SJCRH30 (cell line): ENCODE measurements around the gene KIAA1671. TPM values are rescaled to one million over a fixed set of nuclear protein-coding genes. Genes with fewer than 3 reads are reported as not detected.
A peak's percentile ranks its signal among the peaks of the same experiment; 100 is the strongest.
"Not testable (repeated sequence)": the region's sequence is repeated elsewhere in the genome, so short reads cannot be mapped to it uniquely, and the experiment has no call there.

Experiments
- DNase-seq, 2 experiments: peaks; one replicate each; pipeline ENCODE4 v3.0.0-alpha.2; 2015 to 2020
- H3K27ac ChIP-seq: fragments of 250-450 bp; sonication (Bioruptor Pico); 2 replicates; pipeline ENCODE4 v1.5.1; 2020; ENCODE audit warnings: mild to moderate bottlenecking, moderate library complexity
- H3K27me3 ChIP-seq: fragments of 250-450 bp; sonication (Bioruptor Pico); 2 replicates; pipeline ENCODE4 v1.5.1; 2020; ENCODE audit warnings: mild to moderate bottlenecking, moderate library complexity
- H3K36me3 ChIP-seq: fragments of 250-450 bp; sonication (Bioruptor Pico); 2 replicates; pipeline ENCODE4 v1.5.1; 2020; ENCODE audit warnings: mild to moderate bottlenecking, moderate library complexity
- H3K4me1 ChIP-seq: fragments of 250-450 bp; sonication (Bioruptor Pico); 2 replicates; pipeline ENCODE4 v1.5.1; 2020; ENCODE audit warnings: mild to moderate bottlenecking, moderate library complexity
- H3K4me3 ChIP-seq: fragments of 250-450 bp; sonication (Bioruptor Pico); 2 replicates; pipeline ENCODE4 v1.5.1; 2020; ENCODE audit warnings: mild to moderate bottlenecking, moderate library complexity
- H3K9me3 ChIP-seq: fragments of 250-450 bp; sonication (Bioruptor Pico); replicated peaks from 2 replicates; pipeline ENCODE4 v1.5.1; 2020; ENCODE audit warnings: mild to moderate bottlenecking, moderate library complexity
- total RNA-seq: library from RNA; depleted of rRNA; stranded (reverse); fragments of >200 nt; shearing (Covaris generic); gene quantifications from 2 replicates; pipeline ENCODE4 v1.2.3, GENCODE V29; 2014

The KIAA1671 gene
- total RNA-seq, 1 experiment from 2014 or later = 19.7 TPM

DNA sequence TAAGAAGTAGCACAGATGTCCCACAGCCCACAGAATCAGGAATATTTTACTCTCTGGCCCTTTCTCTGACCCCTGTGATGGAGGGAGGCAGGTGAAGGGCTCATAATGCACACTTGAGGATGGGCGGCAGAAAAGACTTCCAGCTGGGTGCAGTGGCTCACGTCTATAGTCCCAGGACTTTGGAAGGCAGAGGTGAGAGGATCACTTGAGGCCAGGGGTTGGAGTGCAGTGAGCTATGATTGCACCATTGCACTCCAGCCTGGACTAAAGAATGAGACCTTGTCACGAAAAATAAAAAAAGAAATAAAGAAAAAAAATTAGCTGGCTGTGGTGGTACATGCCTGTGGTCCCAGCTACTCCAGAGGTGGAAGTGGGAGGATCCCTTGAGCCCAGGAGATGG is 233.6 kb downstream of the KIAA1671 start:
- H3K36me3 ChIP-seq = peaks cover 45% of the 10 kb centered on the region
- H3K4me3 ChIP-seq = no peak overlapping the region
- H3K9me3 ChIP-seq = no peaks in the 10 kb centered on the region
- no peak overlapping the region for H3K27ac ChIP-seq
- H3K4me1 ChIP-seq = no peaks in the 10 kb centered on the region
- H3K27me3 ChIP-seq = no peaks in the 10 kb centered on the region
- peak in 1 of 2 experiments; percentile 62 for DNase-seq

DNA sequence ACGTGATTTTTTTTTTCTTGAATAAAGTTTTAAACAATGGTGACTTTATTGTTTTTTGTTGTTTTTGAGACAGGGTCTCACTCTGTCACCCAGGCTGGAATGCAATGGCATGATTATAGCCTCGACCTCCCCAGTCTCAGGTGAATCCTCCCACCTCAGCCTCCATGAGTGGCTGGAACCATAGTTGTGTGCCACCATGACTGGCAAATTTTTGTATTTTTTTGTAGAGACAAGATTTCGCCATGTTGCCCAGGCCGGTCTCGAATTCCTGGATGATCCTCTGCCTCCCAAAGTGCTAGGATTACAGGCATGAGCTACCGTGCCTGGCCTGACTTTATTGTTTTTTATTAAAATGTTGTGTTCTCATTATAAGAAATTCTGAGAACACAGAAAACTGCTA is 235.0 kb downstream of the KIAA1671 start:
- Histone ChIP-seq H3K4me3 (no peak overlapping the region), H3K9me3 (no peaks in the 10 kb centered on the region), H3K36me3 (peaks cover 43% of the 10 kb centered on the region), H3K27ac (no peak overlapping the region), H3K4me1 (no peaks in the 10 kb centered on the region), H3K27me3 (no peaks in the 10 kb centered on the region)
- no peak for DNase-seq

DNA sequence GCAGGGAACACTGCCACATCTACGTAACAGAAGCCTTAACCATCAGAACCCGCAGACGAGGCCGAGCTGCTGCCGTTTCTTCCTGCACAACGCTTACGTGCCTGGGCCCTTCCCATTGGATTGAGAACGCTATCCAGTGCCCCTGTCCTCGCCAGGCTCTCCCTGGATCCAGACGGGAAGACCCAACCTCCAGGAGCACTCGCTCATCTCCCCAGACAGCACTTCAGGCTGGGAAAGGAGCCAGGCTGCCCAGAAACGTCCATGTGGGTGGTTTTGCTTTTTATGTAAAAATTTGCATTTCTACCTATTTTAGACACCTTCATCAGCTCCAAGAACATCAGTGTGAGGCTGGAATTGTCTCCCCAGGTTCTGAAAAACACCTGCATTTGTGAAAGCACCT is 239.9 kb downstream of the KIAA1671 start:
- Histone ChIP-seq H3K4me1 (no peaks in the 10 kb centered on the region), H3K4me3 (no peak overlapping the region), H3K27me3 (no peaks in the 10 kb centered on the region), H3K36me3 (peaks cover 33% of the 10 kb centered on the region), H3K27ac (no peak overlapping the region), H3K9me3 (no peaks in the 10 kb centered on the region)
- DNase-seq = no peak

DNA sequence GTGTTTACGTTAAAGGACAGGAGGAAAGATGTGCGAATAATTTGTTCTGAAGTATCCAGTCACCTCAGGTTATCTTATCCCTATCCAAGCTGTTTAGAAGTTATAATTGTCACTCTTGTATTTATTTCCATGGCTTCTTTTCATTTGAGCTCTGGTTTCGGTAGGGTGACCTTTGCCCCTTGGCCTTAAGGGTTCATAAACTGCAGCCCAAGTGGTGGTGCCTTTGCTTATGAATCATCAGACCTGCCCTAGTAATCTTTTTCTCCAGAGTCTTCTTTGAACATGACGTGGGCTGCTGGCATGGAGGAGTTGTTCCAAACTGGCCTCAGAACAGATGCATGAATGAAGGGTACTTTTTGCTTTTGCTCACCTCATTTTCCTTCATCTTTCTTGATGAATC is 240.6 kb downstream of the KIAA1671 start:
- Histone ChIP-seq H3K4me3 (no peak overlapping the region), H3K36me3 (peaks cover 30% of the 10 kb centered on the region)

DNA sequence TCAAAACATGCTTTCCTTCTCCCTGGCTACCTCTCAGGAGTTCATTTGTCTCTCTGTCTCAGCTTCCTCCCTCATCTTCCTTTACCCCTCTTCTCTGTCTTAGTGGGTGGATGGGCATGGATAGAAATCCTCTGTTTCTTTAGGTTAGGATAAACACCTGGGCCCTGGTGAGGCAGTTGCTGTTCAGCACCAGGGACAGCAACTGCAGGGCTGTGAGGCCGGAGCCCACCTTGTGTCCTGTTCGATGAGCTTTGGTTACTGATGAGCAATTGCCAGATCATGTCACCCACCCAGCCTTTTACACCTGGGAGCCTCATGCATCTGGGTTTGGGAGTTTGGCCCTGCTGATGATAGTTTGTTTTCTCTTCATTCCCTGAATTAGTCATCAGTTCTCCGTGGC is 241.0 kb downstream of the KIAA1671 start:
- Histone ChIP-seq H3K27ac (no peak overlapping the region), H3K27me3 (no peaks in the 10 kb centered on the region), H3K4me3 (no peak overlapping the region), H3K4me1 (no peaks in the 10 kb centered on the region), H3K36me3 (peaks cover 27% of the 10 kb centered on the region), H3K9me3 (no peaks in the 10 kb centered on the region)
- DNase-seq = peak in 1 of 2 experiments; percentile 58

More for the DNA sequence above, 240.6 kb downstream of the KIAA1671 start:
- no peaks in the 10 kb centered on the region for H3K9me3 ChIP-seq
- H3K27ac ChIP-seq = no peak overlapping the region
- no peaks in the 10 kb centered on the region for H3K4me1 ChIP-seq
- H3K27me3 ChIP-seq = no peaks in the 10 kb centered on the region
- DNase-seq = no peak

DNA sequence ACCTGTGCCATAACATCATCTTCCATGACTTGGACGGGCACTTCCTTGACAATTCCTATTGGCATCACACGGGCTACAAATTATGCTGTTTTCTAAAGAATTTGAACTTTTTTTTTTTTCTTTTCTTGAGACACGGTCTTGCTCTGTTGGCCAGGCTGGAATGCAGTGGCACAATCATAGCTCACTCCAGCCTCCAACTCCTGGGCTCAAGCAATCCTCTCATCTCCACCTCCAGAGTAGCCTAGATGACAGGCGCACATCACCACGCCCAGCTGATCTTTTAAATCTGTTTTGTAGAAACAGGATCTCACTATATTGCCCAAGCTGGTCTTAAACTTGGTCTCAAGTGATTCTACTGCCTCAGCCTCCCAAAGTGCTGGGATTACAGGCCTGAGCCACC is 243.8 kb downstream of the KIAA1671 start:
- no peak overlapping the region for H3K4me3 ChIP-seq
- H3K9me3 ChIP-seq = no peaks in the 10 kb centered on the region
- H3K4me1 ChIP-seq = no peaks in the 10 kb centered on the region
- no peak for DNase-seq
- no peak overlapping the region for H3K27ac ChIP-seq
- H3K36me3 ChIP-seq = peaks cover 30% of the 10 kb centered on the region
- no peaks in the 10 kb centered on the region for H3K27me3 ChIP-seq

DNA sequence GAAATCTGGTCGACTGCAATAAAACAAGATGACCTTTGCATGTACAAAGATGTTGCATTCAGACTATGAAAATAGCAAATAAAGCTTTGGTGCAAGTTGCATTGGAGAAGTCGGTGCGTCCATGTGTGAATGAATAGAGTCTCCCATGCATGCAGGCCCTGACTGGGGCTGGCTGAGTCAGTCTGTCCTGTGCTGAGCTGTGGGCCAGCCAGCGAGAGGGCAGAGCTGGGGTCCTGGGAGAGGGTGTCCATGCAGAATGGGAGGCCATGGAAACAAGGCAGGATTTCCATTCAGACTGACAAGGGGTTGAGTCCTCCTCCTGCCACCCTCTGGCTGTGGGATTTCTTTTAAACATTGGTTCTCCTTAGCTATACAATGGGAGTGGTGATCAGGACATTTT is 244.8 kb downstream of the KIAA1671 start:
- H3K36me3 ChIP-seq = peaks cover 23% of the 10 kb centered on the region; the same call in 1 of the 2 replicates
- no peak overlapping the region for H3K27ac ChIP-seq
- H3K9me3 ChIP-seq = no peaks in the 10 kb centered on the region
- H3K27me3 ChIP-seq = no peaks in the 10 kb centered on the region
- no peaks in the 10 kb centered on the region for H3K4me1 ChIP-seq
- no peak for DNase-seq
- H3K4me3 ChIP-seq = no peak overlapping the region

DNA sequence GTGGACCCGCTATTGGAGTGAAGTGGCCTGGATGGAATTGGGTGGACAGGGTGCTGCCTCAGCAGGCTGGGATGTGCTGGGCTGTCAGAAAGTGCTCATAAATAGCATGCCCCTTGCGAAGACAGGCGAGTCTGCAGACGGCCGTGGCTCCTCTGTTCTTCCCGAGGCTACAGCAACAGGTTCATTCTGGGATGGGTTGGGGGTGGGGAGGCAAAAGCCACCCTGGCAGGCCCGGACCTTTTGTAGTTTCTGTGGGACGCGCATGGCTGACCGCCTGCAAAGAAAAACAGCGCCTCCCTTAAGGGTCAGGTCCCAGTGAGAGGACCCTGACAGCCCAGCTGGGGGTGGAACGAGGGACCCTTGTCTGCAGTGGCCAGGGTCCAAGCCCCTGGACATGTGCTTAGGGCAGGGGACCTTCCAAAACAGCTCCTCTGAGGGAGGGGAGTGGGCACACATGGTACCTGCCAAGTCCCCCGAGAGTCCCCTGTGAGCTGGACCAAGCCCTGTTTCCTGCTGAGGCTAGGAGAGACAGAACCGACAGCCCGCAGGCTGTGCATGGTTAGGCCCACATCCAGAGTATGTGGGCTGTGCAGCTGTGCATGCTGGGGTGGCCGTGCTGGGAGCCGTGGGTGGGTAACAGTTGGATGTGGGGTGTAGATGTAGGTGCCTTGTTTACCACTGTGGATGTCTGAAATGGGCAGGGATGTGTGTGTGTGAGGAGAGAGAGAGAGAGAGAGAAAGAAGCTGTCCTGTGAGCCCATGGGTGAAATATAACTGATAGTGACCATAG is 247.4 kb downstream of the KIAA1671 start, which contains the start of gene CRYBB3:
Gene CRYBB3, plus strand, starts transcription at position 128 of the 790 bp plus-strand sequence. CDS start 1,539 bp downstream, outside the sequence.
- no peak for DNase-seq

DNA sequence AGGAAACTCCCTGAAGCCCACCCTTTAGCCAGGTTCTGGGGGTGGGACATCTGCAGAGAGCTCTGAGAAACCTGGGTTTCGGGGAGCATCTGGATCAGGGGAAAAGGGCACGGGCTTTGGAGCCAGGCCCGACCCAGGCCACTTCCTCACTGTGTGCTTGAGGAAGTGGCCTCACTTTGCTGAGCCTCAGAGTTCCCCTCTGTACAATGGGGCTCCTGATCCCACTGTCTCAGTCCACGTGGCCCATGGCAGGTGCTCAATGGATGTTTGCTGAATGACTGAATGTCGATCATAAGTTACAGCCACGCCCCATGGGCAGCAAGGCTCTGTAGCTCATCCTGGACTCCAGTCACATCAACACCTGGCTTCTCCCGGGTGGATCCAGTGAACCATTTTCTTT is 248.5 kb downstream of the KIAA1671 start:
- Histone ChIP-seq H3K27me3 (no peaks in the 10 kb centered on the region), H3K27ac (no peak overlapping the region), H3K36me3 (peaks cover 10% of the 10 kb centered on the region; the same call in 1 of the 2 replicates), H3K4me3 (no peak overlapping the region), H3K4me1 (0 out of 2 replicates have a peak, but pooled peaks cover 4% of the 10 kb centered on the region), H3K9me3 (no peaks in the 10 kb centered on the region)
- DNase-seq = no peak

More for the DNA sequence above, 247.4 kb downstream of the KIAA1671 start, which contains the start of gene CRYBB3:
- Histone ChIP-seq H3K4me1 (0 out of 2 replicates have a peak, but pooled peaks cover 4% of the 10 kb centered on the region), H3K4me3 (no peak within 1 kb of the TSS), H3K36me3 (peaks cover 14% of the 10 kb centered on the region; the same call in 1 of the 2 replicates), H3K27me3 (no peaks in the 10 kb centered on the region), H3K9me3 (no peaks in the 10 kb centered on the region), H3K27ac (no peak within 1 kb of the TSS)

DNA sequence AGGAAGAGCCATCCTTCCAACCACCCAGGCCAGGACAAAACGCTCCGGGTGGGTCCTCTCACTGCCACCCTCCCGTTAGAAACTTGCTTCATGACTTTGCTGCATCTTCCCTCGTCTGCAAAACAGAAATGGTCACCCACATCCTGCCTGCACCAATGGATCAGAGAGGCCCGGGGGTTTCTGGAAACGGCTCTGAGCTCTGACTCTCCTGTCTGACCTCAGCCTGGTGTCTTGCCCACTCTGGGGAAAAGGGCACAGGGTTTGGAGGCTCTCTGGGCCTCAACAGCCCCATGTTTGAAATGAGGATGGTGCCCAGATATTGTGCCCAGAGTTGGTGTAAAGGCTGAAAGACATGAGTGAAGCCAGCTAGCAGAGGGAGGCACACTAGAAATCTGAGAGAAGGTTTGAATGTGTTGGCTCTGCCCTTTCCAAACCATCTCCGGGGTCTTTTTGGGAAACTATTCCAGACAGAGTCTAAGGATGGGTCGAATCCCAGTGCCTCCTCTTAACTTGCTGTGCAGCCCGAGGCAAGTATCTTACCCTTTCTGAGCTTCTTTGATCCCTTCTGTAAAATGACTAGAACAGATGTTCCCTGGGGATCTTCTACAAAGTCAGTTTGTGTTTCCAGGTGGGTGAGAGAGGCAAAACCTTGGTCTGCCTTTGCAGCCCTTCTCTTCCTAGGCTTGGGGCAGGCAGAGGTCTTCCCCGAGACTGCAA is 249.2 kb downstream of the KIAA1671 start:
- Histone ChIP-seq H3K27me3 (no peaks in the 10 kb centered on the region), H3K4me1 (0 out of 2 replicates have a peak, but pooled peaks cover 4% of the 10 kb centered on the region), H3K36me3 (peaks cover 9% of the 10 kb centered on the region; the same call in 1 of the 2 replicates), H3K9me3 (no peaks in the 10 kb centered on the region), H3K27ac (no peak overlapping the region), H3K4me3 (no peak overlapping the region)
- no peak for DNase-seq

DNA sequence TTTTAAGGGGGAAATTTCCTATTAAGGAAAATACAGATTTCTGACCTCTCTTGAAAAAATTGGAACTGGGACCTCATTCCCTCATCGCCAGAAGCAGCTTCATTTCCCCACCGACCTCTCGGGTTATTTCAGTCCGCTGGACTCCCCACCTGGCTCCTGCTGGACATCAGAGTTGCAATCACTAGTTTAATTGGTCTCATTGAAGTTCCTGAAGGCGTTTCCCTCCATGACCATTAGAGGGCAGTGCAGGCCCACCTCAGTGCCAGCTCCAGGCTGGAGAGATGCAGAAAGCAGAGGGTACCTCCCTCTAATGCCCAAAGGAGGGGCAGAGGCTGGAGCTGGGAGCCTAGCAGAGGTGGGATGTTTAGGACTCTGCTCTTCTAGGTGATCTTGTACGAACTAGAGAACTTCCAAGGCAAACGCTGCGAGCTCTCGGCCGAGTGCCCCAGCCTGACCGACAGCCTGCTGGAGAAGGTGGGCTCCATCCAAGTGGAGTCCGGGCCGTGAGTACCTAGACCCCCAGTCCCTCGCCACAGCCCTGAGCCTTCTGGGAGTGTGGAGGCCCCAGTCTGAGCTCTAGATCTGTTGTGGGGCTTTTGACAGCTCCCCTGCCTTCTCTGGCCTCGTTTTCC is 249.9 kb downstream of the KIAA1671 start:
- H3K27me3 ChIP-seq = no peaks in the 10 kb centered on the region
- no peak overlapping the region for H3K4me3 ChIP-seq
- DNase-seq = peak; percentile 69 to 92
- no peaks in the 10 kb centered on the region for H3K9me3 ChIP-seq
- 0 out of 2 replicates have a peak, but pooled peaks cover 4% of the 10 kb centered on the region for H3K4me1 ChIP-seq
- H3K36me3 ChIP-seq = peaks cover 5% of the 10 kb centered on the region; the same call in 1 of the 2 replicates
- no peak overlapping the region for H3K27ac ChIP-seq

DNA sequence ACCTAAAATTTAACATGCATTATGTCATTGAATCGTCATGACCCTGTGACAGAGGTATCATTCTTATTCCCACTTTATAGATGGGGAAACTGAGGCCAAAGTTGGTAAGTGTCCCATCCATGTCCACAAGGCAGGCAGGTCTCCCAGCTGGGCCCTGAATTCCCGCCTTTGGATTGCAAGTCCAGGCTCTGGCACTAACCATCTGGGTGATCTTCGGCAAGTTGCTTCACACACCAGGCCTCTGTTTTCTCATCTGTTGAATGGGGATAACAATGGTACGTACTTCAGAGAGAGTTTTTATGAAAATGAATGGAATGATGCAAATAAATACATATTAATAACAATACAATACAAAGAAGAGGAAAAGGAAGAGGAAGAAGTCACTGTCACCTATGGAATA is 250.6 kb downstream of the KIAA1671 start:
- H3K9me3 ChIP-seq = no peaks in the 10 kb centered on the region
- H3K4me1 ChIP-seq = 0 out of 2 replicates have a peak, but pooled peaks cover 4% of the 10 kb centered on the region
- peaks cover 4% of the 10 kb centered on the region; the same call in 1 of the 2 replicates for H3K36me3 ChIP-seq
- no peak overlapping the region for H3K27ac ChIP-seq
- H3K4me3 ChIP-seq = no peak overlapping the region
- no peak for DNase-seq
- H3K27me3 ChIP-seq = no peaks in the 10 kb centered on the region

DNA sequence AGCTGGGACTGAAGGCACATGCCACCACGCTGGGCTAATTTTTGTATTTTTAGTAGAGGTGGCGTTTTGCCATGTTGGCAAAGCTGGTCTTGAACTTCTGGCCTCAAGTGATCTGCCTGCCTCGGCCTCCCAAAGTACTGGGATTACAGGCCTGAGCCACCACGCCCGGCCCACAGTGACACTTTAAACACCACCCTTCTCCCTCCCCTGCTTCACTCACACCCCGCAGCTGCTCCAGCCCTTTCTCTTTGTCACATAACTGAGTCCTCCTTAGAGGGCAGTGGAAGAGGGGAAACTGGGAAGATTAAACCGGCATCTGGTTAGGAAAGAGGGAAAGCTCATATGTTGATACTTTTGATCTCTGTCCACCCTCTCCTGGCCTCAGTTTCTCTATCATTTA is 252.0 kb downstream of the KIAA1671 start:
- not testable (repeated sequence) for H3K9me3 ChIP-seq, H3K27me3 ChIP-seq, H3K4me3 ChIP-seq, H3K4me1 ChIP-seq, H3K36me3 ChIP-seq, H3K27ac ChIP-seq
- peak; percentile 36 to 40 for DNase-seq

DNA sequence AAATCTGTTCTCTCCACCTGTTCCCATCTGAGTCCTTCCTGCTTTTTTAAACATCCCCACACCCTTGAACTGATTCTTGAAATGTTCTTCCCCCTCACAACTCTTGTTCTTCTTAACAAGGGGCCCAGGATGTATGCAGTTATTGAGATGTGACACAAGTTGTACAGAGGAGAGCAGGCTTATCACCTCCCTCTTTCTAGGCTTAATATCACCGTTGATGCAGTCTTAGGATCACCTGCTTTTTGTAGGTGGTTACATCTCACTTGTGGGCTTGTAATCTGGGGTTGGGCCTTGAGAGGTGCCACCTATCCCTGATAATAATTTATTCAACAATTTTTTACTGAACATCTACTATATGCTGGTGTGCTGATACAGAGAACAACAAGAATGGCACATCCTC is 253.3 kb downstream of the KIAA1671 start:
- H3K27ac ChIP-seq = no peak overlapping the region
- H3K9me3 ChIP-seq = no peaks in the 10 kb centered on the region
- H3K27me3 ChIP-seq = no peaks in the 10 kb centered on the region
- DNase-seq = no peak
- H3K4me3 ChIP-seq = no peak overlapping the region
- H3K4me1 ChIP-seq = peaks cover 10% of the 10 kb centered on the region; the same call in 1 of the 2 replicates
- no peaks in the 10 kb centered on the region for H3K36me3 ChIP-seq

DNA sequence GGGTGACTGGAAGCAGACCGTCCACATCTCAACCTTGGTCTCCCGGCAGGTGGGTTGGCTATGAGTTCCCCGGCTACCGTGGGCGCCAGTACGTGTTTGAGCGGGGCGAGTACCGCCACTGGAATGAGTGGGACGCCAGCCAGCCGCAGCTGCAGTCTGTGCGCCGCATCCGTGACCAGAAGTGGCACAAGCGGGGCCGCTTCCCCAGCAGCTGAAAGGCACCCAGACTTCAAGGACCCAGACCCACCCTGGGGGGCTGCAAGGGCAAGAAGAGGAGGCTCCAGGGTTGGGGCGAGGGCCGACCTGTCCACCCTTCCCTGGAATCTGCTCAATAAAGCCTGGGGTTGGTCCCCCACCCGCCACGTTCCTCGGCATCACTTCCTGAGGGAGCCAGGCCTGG is 254.5 kb downstream of the KIAA1671 start:
- DNase-seq = no peak
- peaks cover 18% of the 10 kb centered on the region for H3K4me1 ChIP-seq
- H3K9me3 ChIP-seq = no peaks in the 10 kb centered on the region
- H3K36me3 ChIP-seq = no peaks in the 10 kb centered on the region
- no peak overlapping the region for H3K27ac ChIP-seq
- H3K27me3 ChIP-seq = no peaks in the 10 kb centered on the region
- H3K4me3 ChIP-seq = no peak overlapping the region
